ENCODE measurements around the gene NSG2.
"Not testable (repeated sequence)": the region's sequence is repeated elsewhere in the genome, so short reads cannot be mapped to it uniquely, and the experiment has no call there.

The NSG2 gene

GRCh38 chr5:174010365-174010764 is 35.1 kb upstream of the NSG2 start:
- H3K27me3 ChIP-seq (replicated peaks; ENCODE audit: control insufficient read depth, insufficient read depth, low read length) = no peaks in the 10 kb centered on the region; the same call in 1 of the 2 replicates
- TF ChIP-seq CTCF (IDR thresholded peaks at IDR 0.05; ENCODE audit: insufficient read depth, low read length, poor library complexity, severe bottlenecking) = no peak
- no peaks in the 10 kb centered on the region for H3K36me3 ChIP-seq (ENCODE audit: control insufficient read depth, insufficient read depth, low read length)
- no peak for DNase-seq (ENCODE audit: extremely low read depth, insufficient read length)
- no peak overlapping the region for H3K4me3 ChIP-seq (replicated peaks; ENCODE audit: low read depth, low read length)

- no peak overlapping the region for H3K4me3 ChIP-seq (replicated peaks; ENCODE audit: low read depth, low read length)
- TF ChIP-seq CTCF (IDR thresholded peaks at IDR 0.05; ENCODE audit: insufficient read depth, low read length, poor library complexity, severe bottlenecking) = no peak
- no peak for DNase-seq (ENCODE audit: extremely low read depth, insufficient read length)
Observed at GRCh38 chr5:174011441-174011840, 34.1 kb upstream of the NSG2 start.

DNA sequence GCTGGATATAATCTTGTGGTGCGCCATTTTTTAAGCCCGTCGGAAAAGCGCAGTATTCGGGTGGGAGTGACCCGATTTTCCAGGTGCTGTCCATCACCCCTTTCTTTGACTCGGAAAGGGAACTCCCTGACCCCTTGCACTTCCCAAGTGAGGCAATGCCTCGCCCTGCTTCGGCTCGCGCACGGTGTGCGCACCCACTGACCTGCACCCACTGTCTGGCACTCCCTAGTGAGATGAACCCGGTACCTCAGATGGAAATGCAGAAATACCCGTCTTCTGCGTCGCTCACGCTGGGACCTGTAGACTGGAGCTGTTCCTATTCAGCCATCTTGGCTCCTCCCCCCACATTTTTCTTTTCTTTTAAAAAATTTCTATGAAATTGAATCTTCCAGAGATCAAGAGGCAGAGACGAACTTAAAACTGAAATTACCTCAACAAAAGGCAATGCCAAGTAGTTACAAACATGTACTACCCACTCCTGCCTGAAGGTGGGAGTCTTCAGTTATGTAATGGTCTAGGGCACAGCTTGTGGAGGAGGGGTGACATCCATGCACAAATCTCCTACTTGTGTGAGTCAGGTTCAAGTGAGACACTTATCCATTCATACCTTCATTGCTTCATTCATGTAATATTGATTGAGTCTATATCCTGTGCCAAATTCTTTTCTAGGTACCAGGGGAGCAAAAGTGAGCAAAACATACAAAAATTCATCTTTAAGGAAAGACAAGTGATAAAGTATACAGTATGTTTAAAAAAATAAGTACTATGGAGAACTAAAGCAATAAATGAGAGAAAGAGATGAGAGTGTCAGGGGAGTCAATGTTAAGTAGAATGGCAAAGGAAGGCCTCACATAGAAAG is 25.2 kb upstream of the NSG2 start:
- H3K4me3 ChIP-seq (replicated peaks; ENCODE audit: low read depth, low read length); H3K27me3 ChIP-seq (replicated peaks; ENCODE audit: control insufficient read depth, insufficient read depth, low read length); DNase-seq (ENCODE audit: extremely low read depth, insufficient read length); H3K36me3 ChIP-seq (ENCODE audit: control insufficient read depth, insufficient read depth, low read length): not testable (repeated sequence)
- TF ChIP-seq CTCF (IDR thresholded peaks at IDR 0.05; ENCODE audit: insufficient read depth, low read length, poor library complexity, severe bottlenecking) = peak; percentile 66

More at GRCh38 chr5:174011441-174011840, 34.1 kb upstream of the NSG2 start:
- H3K36me3 ChIP-seq (ENCODE audit: control insufficient read depth, insufficient read depth, low read length) = no peaks in the 10 kb centered on the region
- no peaks in the 10 kb centered on the region; the same call in 1 of the 2 replicates for H3K27me3 ChIP-seq (replicated peaks; ENCODE audit: control insufficient read depth, insufficient read depth, low read length)

DNA sequence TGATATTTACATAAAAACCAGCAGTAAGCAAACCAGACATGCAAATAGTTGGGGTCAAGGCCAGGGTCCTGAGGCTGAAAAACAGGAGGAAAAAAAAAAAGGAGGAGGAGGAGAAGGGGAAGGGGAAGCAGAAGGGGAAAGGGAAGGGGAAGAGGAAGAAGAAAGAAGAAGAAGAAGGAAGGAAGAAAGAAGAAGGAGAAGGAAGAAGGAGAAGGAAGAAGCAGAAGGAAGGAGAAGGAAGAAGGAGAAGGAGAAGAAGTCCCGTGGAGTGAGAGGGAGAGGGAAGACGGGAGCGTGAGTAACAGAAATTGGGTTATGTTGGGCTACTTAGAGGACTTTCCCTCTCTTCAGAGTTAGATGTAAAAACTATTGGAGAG is 24.6 kb upstream of the NSG2 start:
- no peak for TF ChIP-seq CTCF (IDR thresholded peaks at IDR 0.05; ENCODE audit: insufficient read depth, low read length, poor library complexity, severe bottlenecking)
- H3K4me3 ChIP-seq (replicated peaks; ENCODE audit: low read depth, low read length) = no peak overlapping the region
- no peaks in the 10 kb centered on the region for H3K36me3 ChIP-seq (ENCODE audit: control insufficient read depth, insufficient read depth, low read length)
- DNase-seq (ENCODE audit: extremely low read depth, insufficient read length) = no peak
- H3K27me3 ChIP-seq (replicated peaks; ENCODE audit: control insufficient read depth, insufficient read depth, low read length) = no peaks in the 10 kb centered on the region

DNA sequence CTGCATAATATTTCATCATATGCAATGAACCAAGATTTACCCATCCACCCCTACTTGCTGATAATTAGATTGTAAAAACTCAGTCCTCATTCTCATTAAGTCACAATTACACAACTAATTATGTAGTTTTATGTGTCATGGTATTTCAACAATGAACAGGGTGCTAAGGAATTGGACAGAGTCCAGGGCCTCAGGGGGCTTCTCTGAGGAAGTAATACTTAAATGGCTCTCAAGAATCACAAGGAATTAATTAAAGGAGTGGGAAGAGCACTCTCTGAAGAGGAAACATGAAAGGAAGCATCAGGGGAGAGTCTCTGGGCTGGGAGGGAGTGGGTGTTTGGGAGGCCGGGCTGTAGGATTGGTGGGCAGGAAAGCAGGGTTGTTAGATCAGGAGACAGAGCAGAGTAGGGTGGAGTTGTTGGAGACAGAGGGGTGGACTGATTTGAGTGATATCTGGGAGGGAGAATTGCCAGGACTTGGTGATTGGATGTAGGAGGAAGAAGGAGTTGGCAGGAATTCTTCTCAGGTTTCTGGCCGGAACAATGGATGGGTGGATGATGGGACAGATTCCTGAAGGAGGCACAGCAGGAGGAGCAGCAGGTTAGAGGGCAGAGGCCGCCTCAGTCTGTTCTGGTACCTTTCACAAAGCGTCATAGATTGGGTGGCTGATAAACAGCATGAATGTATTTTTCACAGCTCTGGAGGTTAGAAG is 23.0 kb upstream of the NSG2 start:
- Histone ChIP-seq H3K27me3 (replicated peaks; ENCODE audit: control insufficient read depth, insufficient read depth, low read length) (no peaks in the 10 kb centered on the region), H3K4me3 (replicated peaks; ENCODE audit: low read depth, low read length) (no peak overlapping the region), H3K36me3 (ENCODE audit: control insufficient read depth, insufficient read depth, low read length) (no peaks in the 10 kb centered on the region)
- no peak for DNase-seq (ENCODE audit: extremely low read depth, insufficient read length)
- TF ChIP-seq CTCF (IDR thresholded peaks at IDR 0.05; ENCODE audit: insufficient read depth, low read length, poor library complexity, severe bottlenecking) = no peak
